Uterus (tissue), 2 donors: ENCODE results near the gene FPR1.

Experiments used
- CTCF ChIP-seq, 4 experiments: fragments of 200-600 bp in 2 of 4; fragments of 450-650 bp in 2 of 4; sonication (generic) in 2 of 4; IDR thresholded peaks; one replicate each; pipeline ENCODE4 v1.5.1; 2016 to 2019; ENCODE audit warnings: antibody characterized with exemption in 4 of 4, mild to moderate bottlenecking in 2 of 4, moderate library complexity in 1 of 4
- POLR2A ChIP-seq, 2 donors: fragments of 450-650 bp; IDR thresholded peaks; one replicate each; pipeline ENCODE4 v1.6.1; 2016; ENCODE audit warnings: antibody characterized with exemption in 2 of 2, mild to moderate bottlenecking in 1 of 2, moderate library complexity in 1 of 2

- no peak for TF ChIP-seq CTCF (IDR thresholded peaks at IDR 0.05)
- no peak for TF ChIP-seq POLR2A (IDR thresholded peaks at IDR 0.05)
These were observed 39.1 kb downstream of the FPR1 start for GRCh38 chr19:51712461-51713081.
